Effector memory CD8-positive, alpha-beta T cell (primary cell): Measurements from ENCODE around the gene PCNX1.

Experiments
- ATAC-seq: fragments of 150-1000 bp; cut with Tn5 transposase; replicated peaks from 2 replicates; pipeline ENCODE4 v1.10.0; 2021; ENCODE audit warnings: mild to moderate bottlenecking, moderate library complexity
- DNase-seq, 3 experiments: peaks; one replicate each; pipeline ENCODE4 v3.0.0; 2021
- H3K27ac Mint-ChIP-seq, 2 donors: one replicate each; pipeline ENCODE4 v1.8.0; 2022; ENCODE audit warnings: mild to moderate bottlenecking in 2 of 2, mixed read lengths in 2 of 2, moderate library complexity in 2 of 2
- H3K27me3 Mint-ChIP-seq, 2 donors: one replicate each; pipeline ENCODE4 v1.8.0; 2022; ENCODE audit warnings: mixed read lengths in 2 of 2
- H3K36me3 Mint-ChIP-seq: one replicate; pipeline ENCODE4 v1.8.0; 2022; ENCODE audit warnings: mild to moderate bottlenecking, moderate library complexity, mixed read lengths; ENCODE audit not compliant: insufficient read depth
- H3K4me1 Mint-ChIP-seq, 2 donors: one replicate each; pipeline ENCODE4 v1.8.0; 2022; ENCODE audit warnings: low read depth in 2 of 2, mixed read lengths in 2 of 2
- H3K4me3 Mint-ChIP-seq, 2 donors: one replicate each; pipeline ENCODE4 v1.8.0; 2022; ENCODE audit warnings: mild to moderate bottlenecking in 2 of 2, mixed read lengths in 2 of 2, moderate library complexity in 2 of 2
- H3K9me3 Mint-ChIP-seq, 2 donors: one replicate each; pipeline ENCODE4 v1.8.0; 2022; ENCODE audit warnings: mixed read lengths in 2 of 2

The PCNX1 gene

DNA sequence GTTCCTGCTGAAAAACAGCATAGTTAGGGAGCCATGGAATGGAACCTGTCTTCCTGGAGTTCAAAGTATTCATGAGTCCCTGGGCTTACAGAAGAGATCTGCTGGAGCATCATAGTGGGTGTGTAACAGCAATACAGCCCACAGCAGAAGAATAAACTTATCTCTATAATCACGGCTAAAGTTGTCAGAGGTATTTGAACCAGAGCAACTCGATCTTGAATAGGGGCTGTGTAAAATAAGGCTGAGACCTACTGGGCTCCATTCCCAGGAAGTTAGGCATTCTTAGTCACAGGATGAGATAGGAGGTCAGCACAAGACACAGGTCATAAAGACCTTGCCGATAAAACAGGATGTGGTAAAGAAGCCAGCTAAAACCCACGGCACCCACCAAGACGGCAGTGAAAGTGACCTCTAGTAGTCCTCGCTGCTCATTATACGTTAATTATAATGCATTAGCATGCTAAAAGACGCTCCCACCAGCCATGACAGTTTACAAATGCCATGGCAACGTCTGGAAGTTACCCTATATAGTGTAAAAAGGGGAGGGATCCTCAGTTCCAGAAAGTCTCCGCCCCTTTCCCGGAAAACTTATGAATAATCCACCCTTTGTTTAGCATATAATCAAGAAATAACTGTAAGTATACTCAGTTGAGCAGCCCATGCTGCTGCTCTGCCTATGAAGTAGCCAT, 223.4 kb downstream of the PCNX1 start:
- no peaks in the 10 kb centered on the region for H3K36me3 Mint-ChIP-seq
- no peak overlapping the region for H3K27ac Mint-ChIP-seq
- H3K4me1 Mint-ChIP-seq: peaks cover 8 to 12% of the 10 kb centered on the region in 2 donors
- H3K9me3 Mint-ChIP-seq: no peaks in the 10 kb centered on the region
- DNase-seq (no peak), ATAC-seq (peak; percentile 65)
- peak overlapping the region in 1 of 2 donors; percentile 3 for H3K4me3 Mint-ChIP-seq
- H3K27me3 Mint-ChIP-seq: no peaks in the 10 kb centered on the region

GRCh38 chr14:71133296-71133695, 226.0 kb downstream of the PCNX1 start:
- Mint-ChIP-seq H3K27me3 (no peaks in the 10 kb centered on the region), H3K36me3 (no peaks in the 10 kb centered on the region), H3K4me3 (no peak overlapping the region), H3K9me3 (no peaks in the 10 kb centered on the region), H3K27ac (no peak overlapping the region), H3K4me1 (peaks cover 6 to 12% of the 10 kb centered on the region in 2 donors)
- no peak for DNase-seq
- no peak for ATAC-seq

- Mint-ChIP-seq H3K4me3 (no peak overlapping the region), H3K27ac (no peak overlapping the region), H3K36me3 (no peaks in the 10 kb centered on the region), H3K9me3 (no peaks in the 10 kb centered on the region), H3K4me1 (peaks cover 10 to 16% of the 10 kb centered on the region in 2 donors), H3K27me3 (peaks cover 0 to 6% of the 10 kb centered on the region in 2 donors)
- no peak for ATAC-seq
- DNase-seq: no peak
Observed at GRCh38 chr14:71135496-71135895, 228.2 kb downstream of the PCNX1 start.

DNA sequence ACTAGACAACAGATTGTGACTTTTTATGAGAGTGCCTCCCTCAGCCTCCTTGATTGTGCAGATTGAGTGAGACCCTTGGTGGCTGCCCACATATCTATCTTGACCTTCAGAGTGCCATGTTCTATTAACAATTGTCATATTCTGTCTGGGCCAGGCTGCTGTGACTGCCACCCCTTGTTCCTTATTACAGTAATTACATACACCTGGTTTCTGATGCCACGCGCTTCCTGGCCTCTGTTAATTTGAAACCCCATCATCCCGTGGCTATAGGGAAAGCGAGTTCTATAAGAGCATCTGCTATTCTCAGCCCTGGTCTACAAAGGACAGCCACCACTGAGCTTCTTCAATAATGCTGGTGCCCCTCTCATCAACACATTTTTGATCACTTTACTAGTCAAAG, 228.7 kb downstream of the PCNX1 start:
- Mint-ChIP-seq H3K4me3 (no peak overlapping the region), H3K27me3 (peaks cover 0 to 6% of the 10 kb centered on the region in 2 donors), H3K36me3 (no peaks in the 10 kb centered on the region), H3K4me1 (peaks cover 9 to 12% of the 10 kb centered on the region in 2 donors), H3K9me3 (no peaks in the 10 kb centered on the region), H3K27ac (no peak overlapping the region)
- DNase-seq (no peak), ATAC-seq (no peak)

- Mint-ChIP-seq H3K27ac (no peak overlapping the region), H3K9me3 (no peaks in the 10 kb centered on the region), H3K27me3 (peaks cover 0 to 6% of the 10 kb centered on the region in 2 donors), H3K36me3 (peaks cover 3% of the 10 kb centered on the region), H3K4me1 (peaks cover 4 to 6% of the 10 kb centered on the region in 2 donors), H3K4me3 (no peak overlapping the region)
- ATAC-seq (no peak), DNase-seq (no peak)
Observed at GRCh38 chr14:71136386-71137060, 229.3 kb downstream of the PCNX1 start.

DNA sequence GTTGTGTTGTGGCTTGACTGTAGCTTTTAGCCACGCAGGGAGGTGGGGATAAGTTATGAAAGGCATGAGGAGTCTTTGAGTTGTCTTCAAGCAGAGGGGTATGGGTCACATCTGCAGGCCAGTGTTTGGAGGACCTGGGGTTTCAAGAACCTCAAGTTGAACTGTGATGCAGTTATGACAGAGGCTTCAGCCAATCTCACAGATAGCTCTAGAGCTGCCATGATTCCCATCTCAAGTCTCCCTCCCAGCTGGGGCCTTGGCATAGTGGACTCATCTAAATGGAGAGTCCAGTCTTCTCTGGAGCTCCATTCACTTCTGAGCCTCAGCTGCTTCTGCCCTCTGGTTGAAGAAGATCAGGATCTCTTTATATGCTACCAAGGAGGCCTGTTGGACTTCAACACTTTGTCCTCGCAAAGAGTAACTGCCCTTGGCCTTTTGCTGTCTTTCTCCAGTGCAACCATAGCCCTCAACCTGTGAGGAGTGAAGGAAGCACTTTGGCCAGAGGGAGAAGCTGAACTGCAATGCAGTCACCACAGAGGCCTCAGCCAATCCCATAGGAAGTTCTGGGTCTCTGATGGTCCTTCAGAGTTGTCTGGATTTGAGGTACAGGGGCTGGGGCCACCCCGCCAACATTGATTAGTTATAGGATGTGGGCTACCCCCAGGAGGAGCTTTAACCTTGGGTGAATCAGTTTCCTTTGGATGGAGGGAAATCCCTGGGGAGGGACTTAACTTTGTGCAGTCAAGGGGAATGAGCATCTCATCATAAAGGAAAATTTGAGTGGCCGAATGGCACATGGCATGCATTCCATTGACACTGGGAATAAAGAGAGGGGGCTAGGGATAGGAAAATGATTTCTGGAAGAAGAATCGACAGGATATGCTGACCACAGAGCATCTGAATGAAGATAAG, 230.5 kb downstream of the PCNX1 start:
- H3K9me3 Mint-ChIP-seq: no peaks in the 10 kb centered on the region
- DNase-seq (no peak), ATAC-seq (no peak)
- peak overlapping the region in 1 of 2 donors; percentile 6 for H3K27ac Mint-ChIP-seq
- H3K4me1 Mint-ChIP-seq: peaks cover 9 to 14% of the 10 kb centered on the region in 2 donors
- H3K36me3 Mint-ChIP-seq: peaks cover 3% of the 10 kb centered on the region
- peaks cover 0 to 6% of the 10 kb centered on the region in 2 donors for H3K27me3 Mint-ChIP-seq
- no peak overlapping the region for H3K4me3 Mint-ChIP-seq

DNA sequence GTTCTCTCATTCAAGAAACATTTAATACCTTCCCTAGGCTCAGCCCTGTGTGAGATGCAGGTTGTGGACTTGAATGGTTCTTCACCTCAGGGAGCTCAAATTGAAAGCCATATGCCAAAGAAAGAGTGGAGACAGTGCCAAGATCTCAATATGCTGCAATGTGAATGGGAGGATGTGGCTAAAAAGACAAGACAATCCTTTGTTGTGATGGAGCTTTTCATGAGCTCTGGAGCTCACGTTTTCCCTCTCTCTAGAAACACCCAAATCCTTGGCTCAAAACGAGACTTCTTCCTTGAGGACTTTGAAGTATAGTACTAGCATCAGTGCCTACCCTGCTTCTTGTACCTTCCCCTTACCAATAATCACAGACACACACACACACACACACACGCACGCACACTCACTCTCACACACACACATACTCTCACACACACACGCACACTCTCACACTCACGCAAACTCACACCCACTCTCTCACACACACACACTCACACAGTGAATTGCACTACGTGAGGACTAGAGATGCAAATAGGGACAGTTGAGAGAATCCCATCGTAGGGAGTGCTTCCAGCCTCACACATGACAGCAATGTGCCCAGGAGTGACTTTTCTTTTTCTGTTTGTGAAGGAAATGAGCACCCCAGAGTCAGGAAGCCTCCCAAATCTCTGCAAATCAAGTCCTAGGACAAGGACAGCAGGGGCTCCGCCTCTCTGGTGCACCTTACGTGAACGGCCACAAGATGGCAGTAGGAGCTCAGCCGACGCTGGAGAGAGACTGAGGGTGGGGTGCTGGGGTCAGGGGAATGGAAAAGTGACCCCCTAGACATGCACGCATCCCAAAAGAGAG, 231.4 kb downstream of the PCNX1 start:
- no peak overlapping the region for H3K4me3 Mint-ChIP-seq
- peaks cover 17 to 23% of the 10 kb centered on the region in 2 donors for H3K4me1 Mint-ChIP-seq
- peaks cover 0 to 6% of the 10 kb centered on the region in 2 donors for H3K27me3 Mint-ChIP-seq
- ATAC-seq (peak; percentile 19), DNase-seq (peak; percentile 52 to 62 (median 61))
- no peaks in the 10 kb centered on the region for H3K9me3 Mint-ChIP-seq
- peaks cover 3% of the 10 kb centered on the region for H3K36me3 Mint-ChIP-seq
- peak overlapping the region in 1 of 2 donors; percentile 23 for H3K27ac Mint-ChIP-seq

DNA sequence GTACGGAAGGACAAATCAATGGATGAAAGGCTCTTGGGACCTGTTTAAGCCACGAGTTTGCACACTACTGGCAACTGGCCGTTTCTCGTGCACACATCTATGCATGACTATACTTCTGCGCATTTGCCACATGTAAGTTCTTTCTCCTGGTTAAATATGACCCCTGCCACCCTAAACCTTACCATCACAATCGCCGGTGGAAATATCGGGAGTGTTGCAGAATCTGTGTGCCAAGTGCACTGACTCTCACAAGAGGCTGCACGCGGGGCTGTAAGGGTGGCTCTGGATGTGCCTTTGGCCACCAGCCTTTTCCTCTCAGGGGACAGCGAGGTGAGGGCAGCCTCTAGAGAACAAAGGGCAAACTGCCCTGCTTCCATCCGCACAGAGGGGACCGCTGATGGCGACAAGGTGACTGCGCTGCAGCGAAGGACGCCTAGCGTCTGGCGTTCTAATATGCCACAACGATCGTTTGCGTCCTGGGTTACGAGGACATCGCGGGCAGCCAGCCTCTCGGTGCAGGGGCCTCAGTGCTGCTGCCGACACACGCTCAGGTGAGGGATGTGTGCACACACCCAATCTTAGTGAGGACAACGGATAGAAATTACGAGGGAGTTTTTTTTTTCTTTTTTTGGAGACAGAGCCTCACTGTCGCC, 232.2 kb downstream of the PCNX1 start:
- Mint-ChIP-seq H3K27me3 (peaks cover 0 to 6% of the 10 kb centered on the region in 2 donors), H3K4me3 (no peak overlapping the region), H3K36me3 (peaks cover 3% of the 10 kb centered on the region), H3K27ac (no peak overlapping the region), H3K9me3 (no peaks in the 10 kb centered on the region), H3K4me1 (peaks cover 17 to 24% of the 10 kb centered on the region in 2 donors)
- no peak for DNase-seq
- no peak for ATAC-seq

DNA sequence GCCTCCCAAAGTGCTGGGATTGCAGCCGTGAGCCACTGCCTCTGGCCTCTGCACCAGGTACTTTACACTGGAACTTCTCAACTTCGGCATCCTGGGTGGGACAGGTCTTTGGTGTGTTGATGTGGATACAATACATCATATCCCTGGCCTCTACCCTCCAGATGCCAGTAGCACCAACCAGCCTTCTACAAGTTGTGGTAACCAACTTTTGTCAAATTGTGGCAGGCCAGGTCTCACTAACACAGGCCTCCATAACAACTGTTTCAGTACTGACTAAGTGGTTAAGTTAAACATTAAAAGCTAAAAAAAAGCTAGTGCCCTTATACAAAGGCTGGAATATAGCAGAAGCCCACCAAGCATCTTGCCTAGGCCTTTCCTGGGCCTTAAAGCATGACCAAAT, 232.9 kb downstream of the PCNX1 start:
- no peak for ATAC-seq
- Mint-ChIP-seq H3K27me3 (peaks cover 0 to 6% of the 10 kb centered on the region in 2 donors), H3K9me3 (no peaks in the 10 kb centered on the region)

DNA sequence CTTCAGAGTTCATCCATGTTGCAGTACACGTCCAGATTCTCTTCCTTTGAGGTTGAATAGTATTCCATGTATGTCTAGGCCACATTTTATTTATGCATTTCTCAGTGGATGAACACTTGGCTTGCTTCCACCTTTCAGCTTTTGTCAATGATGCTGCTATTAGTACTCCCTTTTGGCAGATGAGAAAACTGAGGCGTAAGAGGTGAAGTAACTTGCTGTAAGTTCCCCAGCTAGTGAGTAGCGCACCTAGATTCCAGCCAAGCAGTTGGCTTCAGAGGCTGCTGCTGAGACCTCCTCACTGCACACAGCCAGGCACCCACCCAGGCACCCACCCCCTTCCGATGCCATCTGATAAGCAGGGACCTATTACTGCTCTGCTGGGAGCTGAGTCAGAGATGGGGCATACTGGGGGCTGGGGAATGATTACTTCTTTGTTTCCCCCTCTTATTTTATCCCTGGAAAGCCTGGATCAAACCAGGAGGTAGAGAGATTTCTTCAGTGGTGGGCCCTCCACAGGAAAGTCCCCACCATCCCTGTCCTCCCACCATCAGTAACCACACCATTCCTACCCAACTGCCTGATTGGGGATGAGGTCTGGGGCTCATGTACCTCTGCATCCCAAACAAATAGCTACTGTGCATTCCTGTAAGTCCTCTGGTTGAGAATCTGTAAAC, 234.6 kb downstream of the PCNX1 start:
- H3K27me3 Mint-ChIP-seq: peaks cover 0 to 6% of the 10 kb centered on the region in 2 donors
- H3K27ac Mint-ChIP-seq: peak overlapping the region; percentile 91 to 92
- peaks cover 17 to 24% of the 10 kb centered on the region in 2 donors for H3K4me1 Mint-ChIP-seq
- peak overlapping the region in 1 of 2 donors; percentile 29 for H3K4me3 Mint-ChIP-seq
- no peak for DNase-seq
- peaks cover 3% of the 10 kb centered on the region for H3K36me3 Mint-ChIP-seq
- no peaks in the 10 kb centered on the region for H3K9me3 Mint-ChIP-seq
- no peak for ATAC-seq

More for the DNA sequence above, 232.9 kb downstream of the PCNX1 start:
- Mint-ChIP-seq H3K36me3 (peaks cover 3% of the 10 kb centered on the region), H3K4me3 (no peak overlapping the region), H3K27ac (no peak overlapping the region), H3K4me1 (peaks cover 17 to 24% of the 10 kb centered on the region in 2 donors)
- DNase-seq: no peak

DNA sequence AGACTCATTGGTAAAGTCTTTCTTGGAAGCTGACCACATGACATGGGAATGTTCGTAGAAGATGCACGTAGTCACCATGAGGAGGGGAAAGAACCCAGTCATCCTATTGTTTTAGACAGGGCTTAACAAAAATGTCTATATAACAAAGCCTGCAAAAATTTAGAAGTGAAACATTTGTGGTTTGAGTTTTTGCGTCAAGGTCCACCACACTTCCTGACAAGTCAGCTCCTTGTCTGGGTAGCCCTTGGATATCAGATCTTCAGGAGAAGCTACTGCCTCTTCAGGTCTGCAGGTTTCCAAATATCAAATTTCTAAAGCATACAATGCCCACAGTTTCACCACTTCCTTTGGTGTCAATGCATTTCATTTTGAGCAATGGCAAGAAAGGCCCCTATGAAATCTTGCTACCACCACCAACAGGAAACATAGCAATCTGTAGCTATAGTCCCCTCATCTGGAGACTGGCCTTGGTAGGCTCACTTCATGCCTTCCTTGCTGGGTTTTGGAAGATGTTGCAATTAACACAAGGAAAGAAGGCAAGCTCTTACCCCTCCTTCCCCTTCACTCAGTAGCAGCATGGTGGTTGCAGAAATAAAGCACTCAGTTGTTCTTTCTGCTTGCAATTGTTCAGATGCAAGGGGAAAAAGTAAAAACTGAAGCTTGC, 235.2 kb downstream of the PCNX1 start:
- peak overlapping the region; percentile 91 to 92 for H3K27ac Mint-ChIP-seq
- peaks cover 3% of the 10 kb centered on the region for H3K36me3 Mint-ChIP-seq
- DNase-seq: peak; percentile 17 to 30 (median 17)

More for the DNA sequence above, 235.2 kb downstream of the PCNX1 start:
- Mint-ChIP-seq H3K27me3 (peaks cover 0 to 6% of the 10 kb centered on the region in 2 donors), H3K4me3 (peak overlapping the region; percentile 41 to 49), H3K4me1 (peaks cover 17 to 24% of the 10 kb centered on the region in 2 donors), H3K9me3 (no peaks in the 10 kb centered on the region)
- peak; percentile 60 for ATAC-seq
